Raji (cell line): ENCODE data around the gene CDC14B.

Source experiments
- POLR2A ChIP-seq: IDR thresholded peaks from 2 replicates; pipeline ENCODE4 v1.6.1; 2011; ENCODE audit warnings: low read depth, low read length, control low read depth; ENCODE audit not compliant: insufficient read depth

The CDC14B gene

GRCh38 chr9:96619491-96620180 is at the start of gene CDC14B:
TSS of gene CDC14B (minus strand) at chr9:96619843. CDS start at chr9:96619378, 465 bp downstream.
- no peak for TF ChIP-seq POLR2A

- no peak for TF ChIP-seq POLR2A
These were observed 49.4 kb upstream of the CDC14B start for GRCh38 chr9:96668868-96669534.

- no peak for TF ChIP-seq POLR2A
These were observed 47.7 kb upstream of the CDC14B start for GRCh38 chr9:96667363-96667728.

- TF ChIP-seq POLR2A: no peak
These were observed 46.1 kb upstream of the CDC14B start for GRCh38 chr9:96665789-96666188.

- TF ChIP-seq POLR2A: no peak
These were observed 44.0 kb upstream of the CDC14B start for GRCh38 chr9:96663506-96664120.

- no peak for TF ChIP-seq POLR2A
These were observed 42.1 kb upstream of the CDC14B start for GRCh38 chr9:96661711-96662110.

- no peak for TF ChIP-seq POLR2A
These were observed 41.1 kb upstream of the CDC14B start for GRCh38 chr9:96660692-96661248.

GRCh38 chr9:96655198-96655851 is 35.7 kb upstream of the CDC14B start, which contains the start of gene PRXL2C:
TSS of gene PRXL2C (minus strand) at chr9:96655317. CDS start at chr9:96655281, 36 bp downstream.
- no peak for TF ChIP-seq POLR2A

- no peak for TF ChIP-seq POLR2A
These were observed 35.0 kb upstream of the CDC14B start for GRCh38 chr9:96654450-96655197.

GRCh38 chr9:96651626-96652025 is 32.0 kb upstream of the CDC14B start:
- no peak for TF ChIP-seq POLR2A

- TF ChIP-seq POLR2A: no peak
These were observed 30.1 kb upstream of the CDC14B start for GRCh38 chr9:96649620-96650324.

- no peak for TF ChIP-seq POLR2A
These were observed 26.7 kb upstream of the CDC14B start for GRCh38 chr9:96646081-96646991.

- TF ChIP-seq POLR2A: no peak
These were observed 24.5 kb upstream of the CDC14B start for GRCh38 chr9:96644137-96644536.

- TF ChIP-seq POLR2A: no peak
These were observed 21.9 kb upstream of the CDC14B start for GRCh38 chr9:96641514-96641913.
